Measurements from ENCODE around the gene ZFPM1.
A peak's percentile ranks its signal among the peaks of the same experiment; 100 is the strongest.

The ZFPM1 gene

GRCh38 chr16:88499836-88500251 lies 46.8 kb downstream of the ZFPM1 start:
- no peak for DNase-seq (ENCODE audit: low spot score)

GRCh38 chr16:88500255-88500661 lies 47.2 kb downstream of the ZFPM1 start:
- no peak for DNase-seq (ENCODE audit: low spot score)

GRCh38 chr16:88502371-88502770 lies 49.3 kb downstream of the ZFPM1 start:
- no peak for DNase-seq (ENCODE audit: low spot score)

GRCh38 chr16:88502776-88503280 lies 49.7 kb downstream of the ZFPM1 start:
- DNase-seq (ENCODE audit: low spot score), result no peak

GRCh38 chr16:88503374-88503770 lies 50.3 kb downstream of the ZFPM1 start:
- no peak for DNase-seq (ENCODE audit: low spot score)

- no peak for DNase-seq (ENCODE audit: low spot score)
Measured at GRCh38 chr16:88503771-88504488, 50.9 kb downstream of the ZFPM1 start.

GRCh38 chr16:88504489-88505404 lies 51.7 kb downstream of the ZFPM1 start:
- DNase-seq (ENCODE audit: low spot score), result no peak

- DNase-seq (ENCODE audit: low spot score), result peak; percentile 32
Measured at GRCh38 chr16:88505405-88506082, 52.5 kb downstream of the ZFPM1 start.

- DNase-seq (ENCODE audit: low spot score), result no peak
Measured at GRCh38 chr16:88506723-88507122, 53.6 kb downstream of the ZFPM1 start.

- no peak for DNase-seq (ENCODE audit: low spot score)
Measured at GRCh38 chr16:88507231-88507743, 54.2 kb downstream of the ZFPM1 start.

- DNase-seq (ENCODE audit: low spot score), result no peak
Measured at GRCh38 chr16:88508376-88508867, 55.3 kb downstream of the ZFPM1 start.

GRCh38 chr16:88508868-88509748 lies 56.0 kb downstream of the ZFPM1 start:
- no peak for DNase-seq (ENCODE audit: low spot score)

- DNase-seq (ENCODE audit: low spot score), result no peak
Measured at GRCh38 chr16:88509749-88510069, 56.6 kb downstream of the ZFPM1 start.

- DNase-seq (ENCODE audit: low spot score), result no peak
Measured at GRCh38 chr16:88510091-88510994, 57.3 kb downstream of the ZFPM1 start.

- no peak for DNase-seq (ENCODE audit: low spot score)
Measured at GRCh38 chr16:88511060-88511459, 58.0 kb downstream of the ZFPM1 start.

- no peak for DNase-seq (ENCODE audit: low spot score)
Measured at GRCh38 chr16:88511906-88512305, 58.8 kb downstream of the ZFPM1 start.

- no peak for DNase-seq (ENCODE audit: low spot score)
Measured at GRCh38 chr16:88512728-88513696, 59.9 kb downstream of the ZFPM1 start.

GRCh38 chr16:88514070-88514469 lies 61.0 kb downstream of the ZFPM1 start:
- no peak for DNase-seq (ENCODE audit: low spot score)
